ENCODE measurements around the gene PC.

Gene PC

DNA sequence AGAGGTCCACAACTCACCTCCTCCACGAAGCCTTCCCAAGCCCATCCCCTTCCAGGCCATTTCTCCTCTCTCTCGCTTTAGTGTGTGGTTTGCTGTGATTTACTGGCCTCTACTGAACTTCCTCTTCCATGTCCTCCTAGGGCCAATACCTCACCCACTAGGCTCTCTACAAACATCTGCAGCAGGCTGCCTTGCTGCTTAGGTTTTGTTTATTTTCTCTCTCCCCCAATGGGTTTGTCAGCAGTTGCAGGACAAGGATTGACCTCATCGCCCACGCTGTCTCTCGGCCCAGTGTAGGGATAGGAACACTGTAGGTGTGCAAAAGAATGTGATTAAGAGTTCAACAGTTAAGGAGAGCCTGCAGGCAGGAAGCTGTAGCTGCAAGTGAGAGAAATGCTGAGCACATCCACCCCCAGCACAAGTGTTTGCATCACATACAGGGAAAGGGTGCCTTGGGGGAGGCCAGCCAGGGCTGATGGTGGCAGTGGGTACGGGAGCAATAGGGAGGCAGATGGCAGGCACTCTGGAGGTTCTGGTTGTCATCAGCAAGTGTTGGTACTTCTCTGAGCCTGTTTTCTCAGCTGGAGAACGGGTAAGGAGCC lies 1.4 kb downstream of the PC start:
- no peak for DNase-seq (ENCODE audit: low spot score)

DNA sequence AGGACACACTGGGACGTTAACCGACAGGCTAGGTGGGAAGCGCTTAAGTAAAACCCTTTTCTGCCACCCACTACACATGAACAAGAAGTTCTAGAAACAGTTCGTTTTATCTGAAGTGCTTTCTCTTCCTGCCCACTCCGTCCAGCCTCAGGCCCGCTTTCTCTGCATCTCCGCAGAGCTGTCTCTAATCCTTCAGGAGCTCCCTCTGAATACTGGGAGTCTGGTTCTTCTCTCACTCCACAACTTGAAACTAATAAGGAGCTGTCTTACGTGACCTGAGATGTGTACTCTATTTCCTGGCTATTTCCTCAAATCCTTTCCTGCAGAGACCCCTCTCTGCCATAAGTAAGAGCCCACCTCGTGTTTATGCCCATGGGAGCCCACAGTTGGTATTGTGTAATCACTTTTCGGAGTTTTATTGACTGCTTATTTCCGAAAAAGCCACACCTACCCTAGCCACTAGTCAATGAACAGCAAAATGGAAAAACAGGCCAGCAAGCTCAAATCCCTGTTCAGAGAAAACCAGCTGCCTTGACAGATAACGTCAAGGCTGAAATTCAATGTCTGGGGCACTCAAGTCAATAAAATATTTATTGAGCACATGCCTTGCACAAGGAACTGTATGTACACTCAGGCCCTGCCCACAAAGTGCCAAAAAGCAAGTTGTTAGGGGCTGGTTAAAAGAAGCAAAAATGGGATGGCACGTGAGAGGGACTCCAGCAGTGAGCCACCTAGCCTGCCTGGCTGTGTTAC lies 4.9 kb downstream of the PC start:
- no peak for DNase-seq (ENCODE audit: low spot score)

DNA sequence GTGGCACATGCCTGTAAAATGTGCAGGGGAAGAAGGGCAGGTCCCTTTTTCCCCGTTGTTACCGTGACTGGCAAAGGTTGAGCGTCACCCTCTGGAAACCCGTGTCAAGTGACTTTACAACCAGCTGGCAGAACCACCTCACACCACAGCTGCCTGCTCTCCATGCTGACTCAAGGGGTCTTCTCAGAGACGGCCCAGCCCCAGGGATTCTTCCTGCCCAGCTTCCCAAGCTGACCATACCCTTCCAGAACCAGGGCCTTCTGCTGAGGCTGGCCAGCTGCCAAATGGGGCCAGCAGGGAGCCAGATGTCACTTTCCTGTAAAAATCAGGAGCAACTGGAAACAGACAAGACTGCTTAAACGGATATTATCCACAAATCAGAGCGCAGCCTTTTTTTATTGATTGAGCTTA lies 6.3 kb downstream of the PC start:
- no peak for DNase-seq (ENCODE audit: low spot score)

DNA sequence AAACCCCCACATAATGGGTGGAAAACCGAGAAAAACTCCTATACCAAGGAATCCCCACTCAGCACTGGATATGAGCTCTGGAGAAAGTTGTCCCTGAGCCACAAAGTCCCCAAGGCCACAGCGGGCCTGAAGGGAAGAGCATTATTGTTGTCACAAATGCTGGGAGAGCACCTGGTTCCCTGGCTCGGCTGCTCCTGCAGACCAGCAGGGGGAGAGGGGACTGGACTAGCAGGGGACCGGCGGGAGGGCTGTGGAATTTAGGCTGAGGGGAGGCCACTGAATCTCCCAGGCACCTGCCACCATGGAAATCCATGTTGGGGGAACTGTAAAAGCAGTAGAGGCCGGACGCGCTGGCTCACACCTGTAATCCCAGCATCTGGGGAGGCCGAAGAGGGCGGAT lies 7.0 kb downstream of the PC start:
- no peak for DNase-seq (ENCODE audit: low spot score)

DNA sequence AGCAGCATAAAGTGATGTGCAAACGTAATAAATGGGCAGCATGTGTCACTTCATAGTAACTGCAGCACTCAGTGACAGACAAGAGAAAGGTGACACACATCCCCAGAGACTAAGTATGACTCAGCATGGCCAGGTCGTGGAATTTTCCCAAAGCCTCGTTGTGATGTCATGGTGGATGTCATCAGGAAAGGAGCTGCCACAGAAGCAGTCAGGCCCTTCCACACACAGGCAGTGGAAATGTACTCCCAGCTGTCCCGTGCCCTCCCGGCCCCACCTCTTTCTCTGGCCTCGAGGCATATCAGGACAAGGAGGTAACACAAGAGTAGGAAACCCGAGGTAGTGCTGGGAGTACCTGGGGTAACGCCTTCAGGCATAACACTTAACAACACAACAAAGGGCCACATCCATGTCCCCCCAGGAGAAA lies 8.1 kb downstream of the PC start:
- no peak for DNase-seq (ENCODE audit: low spot score)

DNA sequence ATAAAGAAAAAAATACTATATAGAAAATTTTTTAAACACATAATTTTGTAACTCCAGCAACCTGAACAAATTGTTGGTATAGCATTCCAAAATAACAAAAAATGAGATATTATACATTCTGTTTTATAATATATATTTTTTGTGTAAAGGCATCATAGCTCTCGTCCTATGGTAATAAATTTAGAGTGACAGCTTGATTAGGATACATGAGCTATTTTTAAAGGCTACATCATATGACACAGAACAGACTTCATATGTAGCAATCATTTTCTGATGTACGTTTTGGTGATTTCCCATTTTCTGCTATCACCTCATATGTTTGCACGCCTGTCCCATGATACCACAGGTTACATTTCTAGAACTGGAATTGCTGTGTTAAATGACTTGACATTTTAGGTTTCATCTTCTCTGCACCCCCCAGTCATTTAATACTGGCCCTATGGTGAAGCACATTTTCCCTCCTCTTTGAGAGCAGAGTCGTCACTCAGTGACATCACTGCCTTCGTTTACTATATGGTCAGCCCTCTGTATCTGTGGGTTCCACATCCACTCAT lies 19.5 kb downstream of the PC start:
- DNase-seq (ENCODE audit: low spot score), result no peak

DNA sequence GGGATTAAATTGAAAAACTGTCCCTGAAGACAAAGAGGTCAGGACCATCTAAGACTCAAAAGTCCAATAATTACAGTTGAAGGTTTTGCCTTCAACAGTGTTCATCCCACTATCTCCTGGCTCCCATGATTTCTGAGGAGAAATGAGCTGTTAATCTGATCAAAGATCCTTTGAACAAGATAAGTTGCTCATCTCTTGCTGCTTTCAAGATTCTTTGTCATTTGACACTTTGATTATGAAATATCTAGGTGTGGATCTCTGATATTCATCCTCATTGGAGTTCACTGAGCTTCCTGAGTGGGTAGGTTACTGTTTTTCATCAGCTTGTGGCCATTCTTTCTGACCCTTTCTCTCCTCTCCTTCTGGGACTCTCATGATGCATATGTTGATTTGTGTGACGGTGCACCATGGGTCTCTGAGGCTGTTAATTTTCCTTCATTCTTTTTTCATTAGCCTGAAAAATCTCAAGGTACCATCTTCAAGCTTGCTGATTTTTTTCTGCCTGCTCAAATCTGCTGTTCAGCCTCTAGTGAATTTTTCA lies 20.9 kb downstream of the PC start:
- DNase-seq (ENCODE audit: low spot score), result no peak

DNA sequence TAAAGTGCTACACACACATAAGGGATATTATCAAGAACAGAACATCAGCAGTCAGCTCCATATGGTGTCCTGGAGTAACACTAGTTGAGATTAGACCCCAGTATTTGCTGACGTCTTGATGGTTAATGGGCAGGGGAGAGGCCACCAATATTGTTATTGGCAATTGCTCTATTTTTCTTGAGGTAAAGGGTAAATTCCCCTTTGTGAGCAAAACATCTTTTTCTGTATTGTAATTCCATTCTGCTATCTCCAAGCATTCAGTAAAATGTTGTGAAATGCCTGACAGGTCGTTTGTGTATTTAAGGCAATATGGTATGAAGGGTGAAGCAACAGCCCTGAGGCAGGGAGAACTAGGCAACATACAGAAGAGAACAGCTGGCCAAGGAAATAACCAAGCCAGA lies 21.9 kb downstream of the PC start:
- peak; percentile 36 for DNase-seq (ENCODE audit: low spot score)

DNA sequence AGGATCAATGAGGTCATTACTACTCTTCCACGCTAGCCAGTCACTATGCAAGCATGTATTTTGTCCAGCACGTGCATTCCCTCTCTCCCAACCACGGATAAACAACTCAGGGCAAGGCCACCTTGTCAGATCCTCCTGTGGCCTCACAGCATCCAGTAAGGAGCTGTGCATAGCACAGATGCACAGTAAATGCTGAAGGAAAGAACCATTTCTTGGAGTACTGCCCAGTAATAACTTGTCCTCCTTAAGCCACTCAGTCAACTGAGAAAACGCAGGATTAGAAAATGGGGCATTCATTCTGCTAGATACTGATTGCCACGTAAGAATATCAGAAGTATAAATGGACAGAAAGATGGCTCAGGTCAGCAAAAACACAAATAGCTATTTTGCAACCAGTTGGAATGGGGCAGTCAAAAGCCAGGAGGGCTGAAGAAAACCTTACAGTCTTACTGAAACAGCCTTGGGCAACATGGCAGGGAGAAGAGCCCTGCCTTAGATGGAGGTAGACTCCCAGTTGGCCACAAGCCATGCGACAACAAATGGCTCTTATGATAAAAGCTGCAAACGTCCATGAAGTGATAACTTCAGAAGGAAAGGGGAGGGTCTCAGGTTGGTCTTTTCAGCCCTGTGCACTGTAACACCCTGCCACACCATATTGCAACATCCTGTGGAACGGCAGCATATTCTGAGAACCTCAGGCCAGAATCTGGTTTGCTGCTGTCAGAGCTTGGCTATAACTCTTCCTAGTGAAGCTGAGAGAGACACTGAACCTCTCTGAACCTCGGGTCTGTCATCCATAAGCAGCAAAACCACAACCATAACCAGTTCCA lies 23.0 kb downstream of the PC start:
- peak; percentile 79 for DNase-seq (ENCODE audit: low spot score)

DNA sequence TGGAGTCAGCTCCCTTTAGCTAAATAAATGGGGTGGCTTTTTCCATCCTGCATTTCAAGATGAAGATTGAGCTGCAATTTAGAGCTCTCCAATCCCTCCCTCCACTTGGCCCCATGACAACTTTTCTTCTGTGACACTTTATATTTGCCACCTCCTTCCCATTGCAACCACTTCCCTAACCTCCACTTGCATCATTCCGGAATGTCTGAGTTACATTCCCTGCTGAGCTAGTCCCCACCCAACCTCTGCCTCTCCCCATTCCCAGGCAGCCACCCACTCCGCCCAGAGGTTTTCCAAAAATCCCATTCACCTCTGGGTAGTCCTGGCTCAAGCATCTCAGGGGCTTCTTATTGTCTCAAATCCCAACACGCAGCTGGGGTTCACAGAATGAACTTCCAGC lies 24.7 kb downstream of the PC start:
- DNase-seq (ENCODE audit: low spot score), result no peak

DNA sequence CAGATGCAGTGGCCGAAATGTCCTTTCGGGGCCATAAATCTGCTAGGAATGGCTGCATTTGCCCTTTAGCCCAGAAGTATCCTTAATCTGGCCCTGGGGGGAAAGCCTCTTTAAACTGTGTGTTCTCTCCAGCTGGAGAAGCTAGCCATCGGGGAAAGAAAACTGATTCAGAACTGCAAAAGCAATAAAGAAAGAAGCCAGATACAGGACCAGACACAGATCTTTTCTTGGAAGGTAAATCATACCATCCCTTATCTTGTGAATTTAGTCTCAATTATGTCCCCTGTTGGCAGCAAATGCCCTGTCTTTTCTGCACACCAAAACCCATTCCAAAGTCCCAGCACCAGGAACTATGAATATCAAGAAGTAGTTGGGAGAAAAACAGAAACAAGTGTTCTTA lies 25.6 kb downstream of the PC start:
- no peak for DNase-seq (ENCODE audit: low spot score)

DNA sequence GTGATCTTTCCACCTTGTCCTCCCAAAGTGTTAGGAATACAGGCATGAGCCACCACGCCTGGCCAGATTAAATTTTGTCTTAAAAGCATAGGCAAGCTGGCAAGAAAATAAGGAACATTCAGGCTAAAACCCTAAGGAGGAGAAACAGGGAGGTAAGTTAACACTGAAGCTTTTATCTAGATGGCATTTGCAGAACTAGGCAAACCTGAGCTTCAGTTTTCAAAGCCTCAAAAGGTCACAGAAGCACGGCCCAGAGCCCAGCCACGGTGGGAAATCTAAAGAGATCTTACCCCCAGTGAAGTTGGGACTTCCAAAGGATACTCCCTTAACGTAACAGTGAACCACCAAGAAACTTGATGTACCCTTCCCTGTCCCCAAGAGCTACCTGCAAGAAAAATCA lies 28.4 kb downstream of the PC start:
- no peak for DNase-seq (ENCODE audit: low spot score)

DNA sequence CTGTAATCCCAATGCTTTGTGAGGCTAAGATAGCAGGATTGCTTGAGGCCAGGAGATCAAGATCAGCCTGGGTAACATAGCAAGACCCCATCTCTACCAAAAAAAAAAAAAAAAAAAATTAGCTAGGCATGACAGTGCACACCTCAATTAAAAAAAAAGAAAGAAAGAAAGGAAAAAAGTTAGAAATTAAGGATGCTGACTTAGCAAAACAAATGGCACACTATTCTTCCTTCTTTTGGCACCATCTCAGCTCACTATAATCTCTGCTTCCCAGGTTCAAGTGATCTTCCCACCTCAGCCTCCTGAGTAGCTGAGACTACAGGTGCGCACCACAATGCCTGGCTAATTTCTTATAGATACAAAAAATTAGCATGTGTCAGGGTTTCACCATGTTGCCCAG lies 33.9 kb downstream of the PC start:
- no peak for DNase-seq (ENCODE audit: low spot score)

DNA sequence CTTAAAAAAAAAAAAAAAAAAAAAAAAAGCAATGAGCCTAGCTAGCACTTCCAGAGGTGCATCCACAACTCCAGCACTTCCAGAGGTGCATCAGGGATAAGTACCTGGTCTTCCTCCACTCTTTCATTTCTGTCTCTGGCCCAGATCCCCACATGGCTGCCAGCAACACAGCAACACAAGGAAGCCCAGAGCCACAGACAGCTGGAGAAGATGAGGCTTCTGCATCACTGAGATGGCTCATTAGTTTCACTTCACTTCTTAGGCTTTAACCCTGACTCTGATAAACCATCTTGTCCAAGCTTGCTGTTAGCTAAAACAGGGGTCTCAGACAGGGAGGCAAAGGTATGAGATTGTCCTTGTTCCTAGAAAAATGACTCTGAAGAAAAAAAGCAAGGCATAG lies 35.6 kb downstream of the PC start:
- DNase-seq (ENCODE audit: low spot score), result no peak

DNA sequence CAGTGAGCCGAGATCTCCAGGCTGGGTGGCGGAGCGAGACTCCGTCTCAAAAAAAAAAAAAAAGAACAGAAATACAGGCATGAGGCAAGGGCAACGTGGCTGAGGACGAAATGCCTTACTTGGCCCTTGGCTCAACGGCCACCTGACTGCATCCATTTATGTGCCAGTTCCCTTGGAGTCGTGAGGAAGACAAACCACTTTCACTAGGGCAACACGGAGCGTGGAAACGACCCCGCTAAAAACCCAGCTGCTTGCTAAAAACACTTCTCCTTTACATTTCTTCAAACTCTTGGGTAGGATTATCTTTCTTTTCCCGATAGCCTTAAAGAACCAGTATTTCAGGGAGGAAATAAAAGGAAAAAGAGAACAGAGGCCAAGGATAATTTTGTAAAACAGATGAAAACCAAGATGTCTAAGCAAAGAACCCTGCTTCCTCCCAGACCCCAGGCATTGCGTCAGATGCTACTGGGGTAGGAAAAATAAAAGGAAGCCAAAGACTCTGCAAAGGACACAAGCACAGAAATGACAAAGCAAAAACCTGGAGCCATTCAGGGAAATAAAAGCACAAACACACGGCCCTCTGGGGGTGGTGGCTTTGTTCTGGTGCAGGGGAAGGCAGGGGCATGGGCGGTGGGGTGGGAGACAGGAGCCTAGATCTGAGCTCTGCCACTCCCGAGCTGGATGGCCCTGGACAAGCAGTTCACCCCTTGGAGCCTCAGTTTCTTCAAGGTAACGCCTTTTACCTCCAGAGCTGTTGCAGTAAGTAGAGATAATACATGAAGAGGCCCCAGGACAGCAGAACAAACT lies 37.0 kb downstream of the PC start:
- DNase-seq (ENCODE audit: low spot score), result no peak

DNA sequence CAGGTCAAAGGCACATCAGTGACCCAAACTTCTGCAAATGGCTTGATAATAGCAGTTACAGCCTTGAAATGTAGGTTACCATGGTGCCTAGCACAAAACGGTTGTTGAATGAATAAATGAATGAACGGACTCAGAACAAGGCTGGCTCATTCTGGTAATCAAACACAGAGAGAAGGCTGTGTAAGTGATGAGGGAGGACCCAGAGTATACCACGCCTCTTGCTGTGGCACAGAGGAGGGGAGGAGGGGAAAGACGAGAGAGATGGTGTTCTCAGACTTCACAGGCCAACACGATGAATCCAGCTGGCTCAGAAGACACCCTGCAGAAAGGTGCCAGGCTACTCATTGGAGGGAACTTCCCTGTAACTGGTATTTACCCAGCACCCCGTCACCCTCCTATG lies 38.3 kb downstream of the PC start:
- peak; percentile 38 for DNase-seq (ENCODE audit: low spot score)

DNA sequence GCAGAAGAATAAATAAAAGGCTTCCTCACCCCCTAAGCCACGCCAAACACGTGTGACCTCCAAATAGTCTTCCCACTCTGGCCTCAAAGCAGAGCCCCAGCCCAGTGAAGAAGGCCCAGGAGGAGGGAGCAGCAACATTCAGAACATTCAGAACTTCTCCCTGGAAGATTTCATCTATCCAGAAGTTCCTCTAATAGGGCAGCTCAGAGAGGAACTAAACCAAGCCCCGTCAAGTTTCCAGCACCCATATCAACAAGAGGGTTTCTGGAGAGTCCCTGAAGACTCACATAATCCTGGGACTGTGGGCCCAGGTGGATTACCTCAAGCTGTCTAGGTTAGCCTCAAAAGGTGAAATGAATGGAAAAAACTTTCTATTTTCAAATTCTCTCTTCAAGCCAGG lies 39.4 kb downstream of the PC start:
- DNase-seq (ENCODE audit: low spot score), result no peak

DNA sequence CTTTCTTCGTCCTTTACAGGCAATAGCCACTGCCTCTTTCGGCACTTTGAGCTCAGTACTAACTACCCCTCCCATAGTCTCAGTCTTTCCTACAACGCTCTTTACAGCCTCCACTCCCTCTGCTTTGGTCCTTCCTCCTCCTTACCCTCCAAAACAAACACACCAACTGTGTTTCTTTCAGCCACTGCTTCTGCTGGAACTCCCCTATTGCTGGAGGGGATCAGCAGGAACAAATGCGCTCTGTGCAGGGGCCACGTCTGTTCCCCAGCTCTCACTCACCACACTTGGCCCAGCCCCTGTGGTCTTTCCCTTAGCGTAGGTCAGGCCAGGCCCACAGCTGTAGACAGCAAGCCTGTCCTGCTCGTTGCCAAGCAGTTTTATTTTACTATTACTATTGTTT lies 42.3 kb downstream of the PC start:
- no peak for DNase-seq (ENCODE audit: low spot score)

DNA sequence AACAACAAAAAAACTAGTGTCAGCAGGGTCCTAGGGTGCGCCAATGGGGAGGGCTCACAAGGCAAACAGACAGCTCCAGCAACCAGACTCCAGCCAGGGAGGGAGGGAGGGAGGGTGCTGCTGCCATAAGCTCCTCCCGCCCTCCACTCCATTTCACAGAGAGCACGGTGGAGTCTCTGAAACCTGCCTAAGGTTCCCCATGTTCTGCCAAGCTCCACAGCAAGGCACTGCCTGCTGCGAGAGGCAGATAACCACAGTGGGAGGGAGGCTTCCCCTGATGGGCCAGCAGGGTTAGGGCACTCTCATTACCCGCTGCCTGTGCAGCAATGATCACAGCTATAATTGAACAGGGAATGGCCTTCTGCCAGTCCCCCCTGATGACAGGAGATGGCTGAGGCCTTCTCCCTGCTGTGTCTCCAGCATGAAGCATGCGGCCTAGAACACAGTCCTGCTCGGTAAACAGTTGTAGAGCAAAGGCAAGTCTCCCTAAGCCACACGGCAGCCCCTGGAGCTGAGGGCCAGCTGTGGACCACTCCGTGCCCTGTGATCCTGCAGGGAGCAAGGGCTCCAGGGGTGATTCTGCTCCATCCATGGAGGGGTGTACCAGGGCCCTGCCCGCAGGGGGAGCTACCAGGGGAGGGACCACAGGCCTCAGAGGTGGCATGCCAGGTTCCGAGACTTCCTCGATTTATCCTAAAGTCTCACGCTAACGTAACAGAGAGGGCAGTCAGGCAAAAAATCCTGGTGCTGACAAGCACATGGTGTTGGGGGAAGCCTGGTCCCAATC lies 42.9 kb downstream of the PC start:
- DNase-seq (ENCODE audit: low spot score), result peak; percentile 96

DNA sequence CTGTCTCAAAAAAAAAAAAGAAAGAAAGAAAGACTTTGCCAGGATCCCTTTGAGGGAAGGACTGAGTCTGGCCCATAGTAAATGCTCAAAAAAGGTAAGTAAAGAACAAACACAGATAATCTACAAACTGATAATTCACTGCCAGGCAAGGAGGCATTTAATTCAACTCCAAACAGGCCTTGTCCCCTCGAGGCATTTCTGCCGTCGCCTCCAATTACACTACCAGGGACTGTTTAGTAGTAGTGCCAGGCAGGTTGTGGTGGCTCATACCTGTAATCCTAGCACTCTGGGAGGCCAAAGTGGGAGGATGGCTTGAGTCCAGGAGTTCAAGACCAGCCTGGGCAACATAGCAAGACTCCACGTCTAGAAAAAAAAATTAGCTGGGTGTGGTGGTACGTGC lies 43.7 kb downstream of the PC start:
- no peak for DNase-seq (ENCODE audit: low spot score)

DNA sequence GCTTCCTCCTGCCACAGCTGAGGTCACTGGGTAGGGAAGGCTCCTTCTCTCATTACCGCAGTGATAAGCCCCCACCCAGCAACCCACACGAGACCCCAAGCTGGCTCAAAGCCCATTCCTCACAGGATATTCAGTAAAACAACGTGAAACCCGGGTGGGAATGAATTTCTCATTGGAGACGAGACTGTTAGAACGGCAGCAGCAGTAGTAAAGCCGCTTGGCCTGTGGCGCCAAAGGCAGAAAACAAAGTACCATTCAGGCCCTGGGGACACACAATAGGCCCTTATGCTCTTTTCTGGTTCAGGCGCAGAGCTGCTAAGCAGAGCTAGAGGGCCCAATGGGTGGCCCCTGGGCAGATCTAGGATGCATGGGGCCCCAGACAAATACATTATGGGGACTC lies 45.3 kb downstream of the PC start:
- no peak for DNase-seq (ENCODE audit: low spot score)
